Upper lobe of left lung (tissue), 4 donors: ENCODE results near the gene BTBD9.

ENCODE experiments used
- CTCF ChIP-seq, 6 experiments: fragments of 450-650 bp in 4 of 6; fragments of 200-600 bp in 2 of 6; sonication (generic) in 2 of 6; IDR thresholded peaks; one replicate each; pipeline ENCODE4 v1.5.1; 2016 to 2019; ENCODE audit warnings: antibody characterized with exemption in 6 of 6
- EP300 ChIP-seq, 4 donors: sonication (generic); formaldehyde crosslinking; IDR thresholded peaks; one replicate each; pipeline ENCODE4 v1.5.1; 2017; ENCODE audit warnings: antibody characterized with exemption in 4 of 4, control low read depth in 2 of 4
- POLR2A ChIP-seq, 4 donors: fragments of 450-650 bp; IDR thresholded peaks; one replicate each; pipeline ENCODE4 v1.5.1; 2016 to 2017; ENCODE audit warnings: antibody characterized with exemption in 4 of 4, mild to moderate bottlenecking in 2 of 4

- no peak for TF ChIP-seq CTCF (IDR thresholded peaks at IDR 0.05)
- no peak for TF ChIP-seq EP300 (IDR thresholded peaks at IDR 0.05)
- no peak for TF ChIP-seq POLR2A (IDR thresholded peaks at IDR 0.05)
These were observed 426.5 kb downstream of the BTBD9 start for GRCh38 chr6:38213251-38213658.
